ENCODE results near the gene TESK2.

TESK2 gene

GRCh38 chr1:45348609-45348965, 142.4 kb downstream of the TESK2 start:
- intact Hi-C loops (cut with DNase I) = no loop called here
- no peak for DNase-seq

- DNase-seq = no peak
- intact Hi-C loops (cut with DNase I) = no loop called here
These were observed 142.9 kb downstream of the TESK2 start for GRCh38 chr1:45348020-45348419.

- DNase-seq = peak in 1 of 10 donors; percentile 13
- intact Hi-C loops (cut with DNase I) = no loop called here
These were observed 144.5 kb downstream of the TESK2 start for GRCh38 chr1:45346473-45346872.

GRCh38 chr1:45345014-45345413, 145.9 kb downstream of the TESK2 start:
- intact Hi-C loops (cut with DNase I) = no loop called here
- DNase-seq = peak in 1 of 10 donors; percentile 80

GRCh38 chr1:45344499-45344898, 146.5 kb downstream of the TESK2 start:
- intact Hi-C loops (cut with DNase I) = loop anchor here (5.0 kb wide), 1 partner anchor 148 kb away; the partner anchor contains the start of gene TESK2
- no peak for DNase-seq

- intact Hi-C loops (cut with DNase I) = loop anchor here (1.0 to 5.0 kb wide), 2 partner anchors 38 to 151 kb away; partner anchors contain the start of gene TESK2
- DNase-seq = no peak
These were observed 150.0 kb downstream of the TESK2 start for GRCh38 chr1:45340816-45341466.

GRCh38 chr1:45339789-45340558, 151.0 kb downstream of the TESK2 start, which contains the start of the genes MUTYH and TOE1:
MUTYH (minus strand) TSS chr1:45340440; CDS start chr1:45334505, 5,935 bp downstream.
TOE1 (plus strand) TSS chr1:45340170; CDS start chr1:45340253, 83 bp downstream.
- intact Hi-C loops (cut with DNase I) = loop anchor here (1.0 to 5.0 kb wide), 2 partner anchors 37 to 152 kb away; partner anchors contain the start of gene TESK2
- peak; percentile 80 to 98 (median 89) for DNase-seq

GRCh38 chr1:45337630-45338325, 153.2 kb downstream of the TESK2 start:
- DNase-seq = no peak
- intact Hi-C loops (cut with DNase I) = no loop called here

- no peak for DNase-seq
- intact Hi-C loops (cut with DNase I) = no loop called here
These were observed 155.1 kb downstream of the TESK2 start for GRCh38 chr1:45335855-45336324.

GRCh38 chr1:45334308-45335245, 156.4 kb downstream of the TESK2 start:
- intact Hi-C loops (cut with DNase I) = no loop called here
- peak in 1 of 10 donors; percentile 18 for DNase-seq

GRCh38 chr1:45332346-45332720, 158.6 kb downstream of the TESK2 start:
- no peak for DNase-seq
- intact Hi-C loops (cut with DNase I) = no loop called here

GRCh38 chr1:45331436-45332345, 159.3 kb downstream of the TESK2 start:
- DNase-seq = no peak
- intact Hi-C loops (cut with DNase I) = no loop called here

- DNase-seq = no peak
- intact Hi-C loops (cut with DNase I) = no loop called here
These were observed 161.5 kb downstream of the TESK2 start for GRCh38 chr1:45329445-45329844.

- intact Hi-C loops (cut with DNase I) = no loop called here
- DNase-seq = no peak
These were observed 162.3 kb downstream of the TESK2 start for GRCh38 chr1:45328680-45329079.

- intact Hi-C loops (cut with DNase I) = no loop called here
- peak in 1 of 10 donors; percentile 78 for DNase-seq
These were observed 163.1 kb downstream of the TESK2 start for GRCh38 chr1:45327644-45328515.

GRCh38 chr1:45326627-45327623, 164.0 kb downstream of the TESK2 start, which contains the start of gene HPDL:
HPDL (plus strand) TSS chr1:45326895; CDS start chr1:45327149, 254 bp downstream.
- intact Hi-C loops (cut with DNase I) = no loop called here
- DNase-seq = peak; percentile 57 to 93 (median 72)

All from posterior cingulate gyrus (tissue), 11 donors.